Stimulated activated CD4-positive, alpha-beta T cell treated with anti-CD3 and anti-CD28 coated beads, Interleukin-1b, Interleukin-23, amount 100 ng/mL, for 24 hours (primary cell): ENCODE data around the gene TTC23.
A peak's percentile ranks its signal among the peaks of the same experiment; 100 is the strongest.
"Not testable (repeated sequence)": the region's sequence is repeated elsewhere in the genome, so short reads cannot be mapped to it uniquely, and the experiment has no call there.

Experiments used
- DNase-seq, 4 experiments: peaks; one replicate each; pipeline ENCODE4 v3.0.0-alpha.2; 2020; ENCODE audit warnings: low read depth in 4 of 4, low spot score in 1 of 4

The TTC23 gene

GRCh38 chr15:99250494-99250856, 1.1 kb upstream of the TTC23 start:
- no peak for DNase-seq

- no peak for DNase-seq
Observed at GRCh38 chr15:99250001-99250400, 620 bp upstream of the TTC23 start.

GRCh38 chr15:99248000-99248715, 1.2 kb downstream of the TTC23 start:
- no peak for DNase-seq

- no peak for DNase-seq
Observed at GRCh38 chr15:99247062-99247461, 2.3 kb downstream of the TTC23 start.

GRCh38 chr15:99244306-99244705, 5.1 kb downstream of the TTC23 start:
- no peak for DNase-seq

GRCh38 chr15:99241752-99242151, 7.6 kb downstream of the TTC23 start:
- DNase-seq, result no peak

- DNase-seq, result no peak
Observed at GRCh38 chr15:99239545-99240198, 9.7 kb downstream of the TTC23 start.

GRCh38 chr15:99238849-99239248, 10.5 kb downstream of the TTC23 start:
- no peak for DNase-seq

- DNase-seq, result not testable (repeated sequence)
Observed at GRCh38 chr15:99234160-99234559, 15.2 kb downstream of the TTC23 start.

GRCh38 chr15:99232740-99233139, 16.6 kb downstream of the TTC23 start:
- no peak for DNase-seq

- no peak for DNase-seq
Observed at GRCh38 chr15:99230867-99231266, 18.5 kb downstream of the TTC23 start.

- DNase-seq, result no peak
Observed at GRCh38 chr15:99228120-99228770, 21.1 kb downstream of the TTC23 start.

- DNase-seq, result no peak
Observed at GRCh38 chr15:99226802-99227201, 22.6 kb downstream of the TTC23 start.

- DNase-seq, result no peak
Observed at GRCh38 chr15:99224372-99225214, 24.8 kb downstream of the TTC23 start.

GRCh38 chr15:99213187-99213811, 36.1 kb downstream of the TTC23 start:
- peak; percentile 2 to 42 (median 33) for DNase-seq

GRCh38 chr15:99212406-99212805, 37.0 kb downstream of the TTC23 start:
- no peak for DNase-seq

- DNase-seq, result no peak
Observed at GRCh38 chr15:99211926-99212325, 37.5 kb downstream of the TTC23 start.

GRCh38 chr15:99210334-99210733, 39.0 kb downstream of the TTC23 start:
- no peak for DNase-seq

- DNase-seq, result no peak
Observed at GRCh38 chr15:99209326-99209725, 40.1 kb downstream of the TTC23 start.

GRCh38 chr15:99207672-99208071, 41.7 kb downstream of the TTC23 start:
- no peak for DNase-seq

GRCh38 chr15:99202176-99202552, 47.2 kb downstream of the TTC23 start:
- no peak for DNase-seq
